Mucosa of descending colon (tissue), 3 donors: ENCODE results near the gene BOLL. TPM values are rescaled to one million over a fixed set of nuclear protein-coding genes. Genes with fewer than 3 reads are reported as not detected.
"Not testable (repeated sequence)": the region's sequence is repeated elsewhere in the genome, so short reads cannot be mapped to it uniquely, and the experiment has no call there.

Experiments
- ATAC-seq: fragments of 200-7000 bp; cut with Tn5 transposase; one replicate; pipeline ENCODE4 v1.9.1; 2020; ENCODE audit warnings: mild to moderate bottlenecking, moderate library complexity
- DNase-seq, 3 donors: peaks; one replicate each; pipeline ENCODE4 v3.0.0-alpha.2; 2020
- H3K36me3 ChIP-seq: fragments of 200-600 bp; one replicate; pipeline ENCODE4 v1.8.0; 2021; ENCODE audit warnings: low read depth, mild to moderate bottlenecking
- H3K4me1 ChIP-seq: fragments of 200-600 bp; one replicate; pipeline ENCODE4 v1.8.0; 2021; ENCODE audit warnings: low read depth, mild to moderate bottlenecking
- H3K4me3 ChIP-seq: fragments of 200-600 bp; one replicate; pipeline ENCODE4 v1.8.0; 2021; ENCODE audit warnings: mild to moderate bottlenecking
- H3K9me3 ChIP-seq: fragments of 200-600 bp; one replicate; pipeline ENCODE4 v1.8.0; 2021; ENCODE audit warnings: mild to moderate bottlenecking
- CTCF ChIP-seq: fragments of 200-600 bp; IDR thresholded peaks from one replicate; pipeline ENCODE4 v1.8.0; 2022; ENCODE audit warnings: antibody characterized with exemption, mild to moderate bottlenecking
- intact Hi-C, 2 donors: fragments of 100-400 bp; cut with DNase I in 1 of 2; cut with micrococcal nuclease in 1 of 2; formaldehyde crosslinking; loops; one replicate each; pipeline versions ENCODE4 v1.11.0 to v1.11.1; 2022; cut with DNase I, micrococcal nuclease
- long read RNA-seq, 2 donors: library from polyadenylated mRNA; unstranded; transcript quantifications; one replicate each; pipeline ENCODE4 v2.0.0, GENCODE V29; 2019 to 2021
- total RNA-seq, 3 donors: library from RNA; stranded (reverse); fragmentation: NEBNext Ultra II Directional in 2 of 3; extraction: Animal tissue kit (Norgen Biotek cat#: 25700) in 2 of 3; gene quantifications; one replicate each; pipeline versions ENCODE4 v1.2.1 to v1.2.4, GENCODE V29; 2021 to 2023
- donor health status: DM: no; HTN: no; CAD: no; lungs with moderate emphysema.
- donor health status: DM: no; HTN: no; CAD: no.
- donor health status: DM: no; HTN: yes; CAD: no.

BOLL gene, protein sequence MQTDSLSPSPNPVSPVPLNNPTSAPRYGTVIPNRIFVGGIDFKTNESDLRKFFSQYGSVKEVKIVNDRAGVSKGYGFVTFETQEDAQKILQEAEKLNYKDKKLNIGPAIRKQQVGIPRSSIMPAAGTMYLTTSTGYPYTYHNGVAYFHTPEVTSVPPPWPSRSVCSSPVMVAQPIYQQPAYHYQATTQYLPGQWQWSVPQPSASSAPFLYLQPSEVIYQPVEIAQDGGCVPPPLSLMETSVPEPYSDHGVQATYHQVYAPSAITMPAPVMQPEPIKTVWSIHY
- under 1 TPM in 1 of 3 donors, not detected in 2; 0.14 TPM for total RNA-seq
- long read RNA-seq, donor 1 = 0 reads
- long read RNA-seq, donor 2 = 0 reads

DNA sequence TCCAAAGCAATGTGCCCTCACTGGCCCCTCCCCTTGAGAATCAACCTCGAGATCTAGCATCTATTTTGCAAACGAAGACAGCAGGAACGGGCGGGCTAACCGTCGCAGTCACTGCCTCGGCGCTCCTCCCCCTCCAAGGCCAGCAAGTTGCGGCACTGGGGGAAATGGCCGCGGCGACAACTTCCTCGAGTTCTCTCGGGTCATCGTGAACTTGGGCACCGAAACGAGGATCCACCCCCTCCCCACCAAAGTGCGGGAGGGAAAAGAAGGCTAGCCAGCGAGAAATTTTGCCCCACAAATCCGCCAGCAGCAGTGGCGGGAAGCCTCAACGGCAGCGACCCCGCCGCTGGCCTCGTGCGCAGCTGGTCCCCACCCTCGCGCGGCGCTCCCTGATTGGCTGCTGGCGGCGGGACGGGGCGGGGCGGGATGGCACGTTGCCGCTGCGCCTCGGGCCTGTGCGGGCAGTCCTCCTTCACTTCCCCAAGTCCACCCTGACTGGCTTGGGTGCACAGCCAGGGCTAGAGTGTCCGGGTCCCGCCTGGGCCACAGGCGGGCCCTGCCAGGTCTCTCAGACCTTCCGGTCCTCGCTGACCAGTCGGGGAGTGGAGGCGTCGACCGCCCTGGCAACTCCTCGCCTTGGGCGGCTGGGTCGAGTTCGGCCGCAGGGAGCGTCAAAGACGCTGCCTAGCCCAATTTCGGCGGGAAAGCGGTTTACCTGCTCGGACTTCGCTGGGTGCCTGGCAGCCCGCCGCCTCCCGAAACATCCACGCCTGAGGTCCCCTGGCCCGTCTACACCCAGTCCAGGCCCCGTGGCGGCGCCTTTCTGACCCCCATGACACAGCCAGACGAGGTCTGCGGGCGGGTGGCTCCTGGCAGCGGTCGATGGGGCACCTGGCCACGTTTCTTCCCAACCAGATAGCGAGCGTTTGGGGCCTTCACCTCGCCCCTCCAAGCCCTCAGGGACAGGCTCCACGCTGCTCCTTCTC lies at the start of gene BOLL:
BOLL (minus strand) TSS at position 364 of the 986 bp plus-strand sequence. CDS start 3,469 bp downstream, outside the sequence.
- H3K36me3 ChIP-seq = no peaks in the 10 kb centered on the region
- no peaks in the 10 kb centered on the region for H3K9me3 ChIP-seq
- TF ChIP-seq CTCF = no peak
- peak in 1 of 3 donors; percentile 18 for DNase-seq
- intact Hi-C loops = no loop called here
- H3K4me3 ChIP-seq = no peak within 1 kb of the TSS
- ATAC-seq = no peak
- H3K4me1 ChIP-seq = no peaks in the 10 kb centered on the region

DNA sequence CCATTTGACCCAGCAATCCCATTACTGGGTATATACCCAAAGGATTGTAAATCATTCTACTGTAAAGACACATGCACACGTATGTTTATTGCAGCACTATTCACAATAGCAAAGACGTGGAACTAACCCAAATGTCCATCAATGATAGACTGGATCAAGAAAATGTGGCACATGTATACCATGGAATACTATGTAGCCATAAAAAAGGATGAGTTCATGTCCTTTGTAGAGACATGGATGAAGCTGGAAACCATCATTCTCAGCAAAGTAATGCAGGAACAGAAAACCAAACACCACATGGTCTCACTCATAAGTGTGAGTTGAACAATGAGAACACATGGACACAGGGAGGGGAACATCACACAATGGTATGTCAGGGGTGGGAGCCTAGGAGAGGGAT lies 49.7 kb upstream of the BOLL start:
- intact Hi-C loops, DNase-seq, ATAC-seq: not testable (repeated sequence)

DNA sequence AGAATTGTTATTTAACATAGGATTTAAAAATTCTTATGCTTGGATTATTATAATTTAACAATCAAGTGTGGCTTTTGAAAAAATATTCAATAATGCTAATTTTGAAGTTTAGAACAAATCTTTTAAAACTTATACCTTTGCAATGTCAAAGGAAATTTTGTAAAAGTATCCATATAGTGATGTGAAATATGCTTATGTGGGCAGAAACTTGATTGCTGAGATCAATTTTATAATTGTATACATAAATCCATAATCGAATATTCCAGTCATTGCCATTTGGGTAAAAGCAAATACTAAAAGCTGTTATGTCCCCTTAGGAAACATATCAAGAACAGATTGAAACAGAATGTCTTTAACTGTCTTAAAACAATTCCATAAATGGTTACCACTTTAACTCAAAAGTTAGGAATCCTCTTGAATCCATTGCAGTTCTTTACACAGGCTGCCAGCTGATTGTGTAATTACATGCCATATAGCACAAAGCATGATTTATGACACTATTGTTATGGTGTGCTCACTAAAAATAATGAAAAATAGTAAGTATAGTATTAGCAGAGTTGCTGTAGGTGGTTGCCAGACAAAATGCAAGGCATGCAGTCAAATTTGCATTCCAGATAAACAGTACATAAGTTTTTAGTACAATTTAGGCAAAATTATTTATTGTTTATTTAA lies 43.5 kb upstream of the BOLL start:
- H3K4me3 ChIP-seq = no peak overlapping the region
- H3K9me3 ChIP-seq = no peaks in the 10 kb centered on the region
- ATAC-seq (no peak), DNase-seq (no peak)
- intact Hi-C loops = no loop called here
- no peaks in the 10 kb centered on the region for H3K4me1 ChIP-seq
- no peak for TF ChIP-seq CTCF
- no peaks in the 10 kb centered on the region for H3K36me3 ChIP-seq

More for the DNA sequence above, 49.7 kb upstream of the BOLL start:
- H3K4me3 ChIP-seq, H3K4me1 ChIP-seq, H3K36me3 ChIP-seq, H3K9me3 ChIP-seq: not testable (repeated sequence)

GRCh38 chr2:197827618-197828017 lies 42.5 kb upstream of the BOLL start:
- no peak for ATAC-seq
- intact Hi-C loops = no loop called here

DNA sequence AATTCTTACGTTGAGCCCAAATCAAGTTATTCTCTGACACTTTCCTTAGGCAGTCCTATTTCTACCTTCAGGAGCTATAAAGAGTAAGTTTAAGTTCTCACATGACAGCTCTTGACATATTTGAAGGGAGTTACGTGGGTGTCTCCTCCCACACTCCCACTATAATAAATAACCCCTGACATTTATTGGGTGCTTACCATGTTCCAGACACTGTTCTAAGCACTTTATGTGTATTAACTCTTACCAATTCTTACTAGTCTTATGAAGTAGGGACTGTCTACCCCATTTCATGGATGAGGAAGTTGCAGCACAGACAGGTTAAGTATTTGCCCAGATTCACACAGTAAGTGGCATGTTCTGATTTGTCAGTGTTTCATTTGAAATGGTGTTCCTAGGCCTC lies 37.2 kb upstream of the BOLL start:
- TF ChIP-seq CTCF = no peak
- intact Hi-C loops = no loop called here
- no peak for ATAC-seq
- Histone ChIP-seq H3K36me3 (no peaks in the 10 kb centered on the region), H3K4me3 (no peak overlapping the region), H3K4me1 (no peaks in the 10 kb centered on the region), H3K9me3 (no peaks in the 10 kb centered on the region)
- DNase-seq = no peak

More at GRCh38 chr2:197827618-197828017, 42.5 kb upstream of the BOLL start:
- DNase-seq = no peak
- TF ChIP-seq CTCF = no peak
- no peaks in the 10 kb centered on the region for H3K9me3 ChIP-seq
- no peak overlapping the region for H3K4me3 ChIP-seq
- no peaks in the 10 kb centered on the region for H3K36me3 ChIP-seq
- H3K4me1 ChIP-seq = no peaks in the 10 kb centered on the region
